ENCODE results near the gene CEP128. TPM values are rescaled to one million over a fixed set of nuclear protein-coding genes. Genes with fewer than 3 reads are reported as not detected.

Gene CEP128
- total RNA-seq, 1 experiment from 2014 or later: 16.4 TPM

- POLR2A ChIA-PET: no interaction called here
- ATAC-seq (no peak), DNase-seq (ENCODE audit: low read depth, low spot score) (no peak)
- no peaks in the 10 kb centered on the region for H4K20me1 ChIP-seq (ENCODE audit: insufficient read depth)
- no peak overlapping the region for H3K4me3 ChIP-seq (replicated peaks in 1 of 2; ENCODE audit: low read depth in 1 of 2, low read length in 2 of 2)
- H3K9ac ChIP-seq (ENCODE audit: low read length): no peak overlapping the region
- no peak overlapping the region for H2AFZ ChIP-seq (ENCODE audit: low read depth, low read length, poor library complexity, severe bottlenecking)
- H3K79me2 ChIP-seq (ENCODE audit: insufficient read depth, low read length): no peaks in the 10 kb centered on the region
- H3K9me2 ChIP-seq (ENCODE audit: insufficient read depth): no peaks in the 10 kb centered on the region
- TF ChIP-seq RAD21 (IDR thresholded peaks at IDR 0.05; ENCODE audit: low read depth) (no peak), POLR2AphosphoS5 (IDR thresholded peaks at IDR 0.05; ENCODE audit: low read depth, low read length) (no peak), TCF7L2 (IDR thresholded peaks at IDR 0.05; ENCODE audit: borderline replicate concordance, extremely low read depth, insufficient read depth, insufficient read length) (no peak)
- no peaks in the 10 kb centered on the region for H3K36me3 ChIP-seq (ENCODE audit: control insufficient read depth in 1 of 2, insufficient read depth in 2 of 2, low read length in 2 of 2)
- no peaks in the 10 kb centered on the region for H3K9me3 ChIP-seq (ENCODE audit: control insufficient read depth in 1 of 2, insufficient read depth in 1 of 2, low read depth in 1 of 2, low read length in 2 of 2)
- no peak overlapping the region for H3K4me2 ChIP-seq (ENCODE audit: low read length)
- intact Hi-C loops (cut with micrococcal nuclease): no loop called here
- BruUV-seq (replicated peaks): no TSS peak
- no peaks in the 10 kb centered on the region for H3K27me3 ChIP-seq (ENCODE audit: insufficient read depth, low read length)
- H3K27ac ChIP-seq (ENCODE audit: low read depth, low read length): no peak overlapping the region
- no peaks in the 10 kb centered on the region for H3K4me1 ChIP-seq (ENCODE audit: control insufficient read depth in 1 of 2, insufficient read depth in 2 of 2, low read length in 2 of 2)
- CTCF ChIA-PET: no interaction called here
- RAD21 ChIA-PET (ENCODE audit: low non-redundant PET in 1 of 2, low total read pairs in 2 of 2, uncharacterized antibody in 2 of 2, unreplicated experiment in 2 of 2): no interaction called here
Observed at GRCh38 chr14:80498533-80498932, 443.0 kb downstream of the CEP128 start.

- ChIA-PET RAD21 (ENCODE audit: low non-redundant PET in 1 of 2, low total read pairs in 2 of 2, uncharacterized antibody in 2 of 2, unreplicated experiment in 2 of 2) (no interaction called here), POLR2A (no interaction called here), CTCF (no interaction called here)
- H4K20me1 ChIP-seq (ENCODE audit: insufficient read depth): no peaks in the 10 kb centered on the region
- no peaks in the 10 kb centered on the region for H3K9me2 ChIP-seq (ENCODE audit: insufficient read depth)
- H3K9me3 ChIP-seq (ENCODE audit: control insufficient read depth in 1 of 2, insufficient read depth in 1 of 2, low read depth in 1 of 2, low read length in 2 of 2): no peaks in the 10 kb centered on the region
- no peak overlapping the region for H2AFZ ChIP-seq (ENCODE audit: low read depth, low read length, poor library complexity, severe bottlenecking)
- intact Hi-C loops (cut with micrococcal nuclease): no loop called here
- BruUV-seq (replicated peaks): no TSS peak
- H3K9ac ChIP-seq (ENCODE audit: low read length): no peak overlapping the region
- H3K27ac ChIP-seq (ENCODE audit: low read depth, low read length): no peak overlapping the region
- no peaks in the 10 kb centered on the region for H3K4me1 ChIP-seq (ENCODE audit: control insufficient read depth in 1 of 2, insufficient read depth in 2 of 2, low read length in 2 of 2)
- ATAC-seq (no peak), DNase-seq (ENCODE audit: low read depth, low spot score) (no peak)
- H3K4me3 ChIP-seq (replicated peaks in 1 of 2; ENCODE audit: low read depth in 1 of 2, low read length in 2 of 2): no peak overlapping the region
- H3K36me3 ChIP-seq (ENCODE audit: control insufficient read depth in 1 of 2, insufficient read depth in 2 of 2, low read length in 2 of 2): no peaks in the 10 kb centered on the region
- no peak overlapping the region for H3K4me2 ChIP-seq (ENCODE audit: low read length)
- H3K27me3 ChIP-seq (ENCODE audit: insufficient read depth, low read length): no peaks in the 10 kb centered on the region
- H3K79me2 ChIP-seq (ENCODE audit: insufficient read depth, low read length): no peaks in the 10 kb centered on the region
- TF ChIP-seq YY1 (IDR thresholded peaks at IDR 0.05; ENCODE audit: extremely low read depth, insufficient replicate concordance, low read depth, low read length) (no peak), ZNF274 (IDR thresholded peaks at IDR 0.05; ENCODE audit: low read depth, low read length) (no peak), MAX (IDR thresholded peaks at IDR 0.05) (no peak), SIN3A (IDR thresholded peaks at IDR 0.05; ENCODE audit: low read depth) (no peak), REST (IDR thresholded peaks at IDR 0.05; ENCODE audit: low read depth) (no peak), RAD21 (IDR thresholded peaks at IDR 0.05; ENCODE audit: low read depth) (no peak), POLR2A (IDR thresholded peaks at IDR 0.05; ENCODE audit: borderline replicate concordance, extremely low read depth, insufficient read depth, insufficient read length) (no peak), JUND (IDR thresholded peaks at IDR 0.05) (no peak), CEBPB (IDR thresholded peaks at IDR 0.05; ENCODE audit: low read depth) (no peak), TCF7L2 (IDR thresholded peaks at IDR 0.05; ENCODE audit: borderline replicate concordance, extremely low read depth, insufficient read depth, insufficient read length) (no peak), EGR1 (IDR thresholded peaks at IDR 0.05; ENCODE audit: low read depth) (no peak), EZH2phosphoT487 (IDR thresholded peaks at IDR 0.05; ENCODE audit: borderline replicate concordance) (no peak), EZH2 (IDR thresholded peaks at IDR 0.05) (no peak), ATF3 (IDR thresholded peaks at IDR 0.05) (no peak), SP1 (IDR thresholded peaks at IDR 0.05; ENCODE audit: low read depth) (no peak), CTCF (IDR thresholded peaks at IDR 0.05 in 2 of 3, conservative IDR thresholded peaks at IDR 0.05 in 1 of 3; ENCODE audit: borderline replicate concordance in 1 of 3, insufficient read depth in 1 of 3, low read depth in 2 of 3, low read length in 2 of 3) (no peak)
Observed at GRCh38 chr14:80496090-80496489, 445.4 kb downstream of the CEP128 start.

Measured in HCT116 (cell line).